Skin of body (tissue), 2 donors: ENCODE measurements around the gene OR5K1. TPM values are rescaled to one million over a fixed set of nuclear protein-coding genes. Genes with fewer than 3 reads are reported as not detected.

Source experiments
- DNase-seq: peaks from one replicate; lab custom pipeline; 2025; lab: John Stamatoyannopoulos, UW
- total RNA-seq: library from RNA; depleted of rRNA; stranded (reverse); fragments of >200 nt; gene quantifications from one replicate; pipeline ENCODE4 v1.2.3, GENCODE V29; 2014

OR5K1 gene
- not detected for total RNA-seq

- DNase-seq = no peak
Observed at GRCh38 chr3:98462901-98463300, at the start of gene OR5K1. Gene OR5K1 (plus strand): TSS chr3:98463201. CDS start chr3:98469577, 6,376 bp downstream.

- DNase-seq = no peak
Observed at GRCh38 chr3:98432575-98432974, 30.4 kb upstream of the OR5K1 start.

- DNase-seq = no peak
Observed at GRCh38 chr3:98433764-98434163, 29.2 kb upstream of the OR5K1 start.

GRCh38 chr3:98434412-98434811 lies 28.6 kb upstream of the OR5K1 start:
- DNase-seq = no peak

- no peak for DNase-seq
Observed at GRCh38 chr3:98440283-98440682, 22.7 kb upstream of the OR5K1 start.

GRCh38 chr3:98445949-98446406 lies 17.0 kb upstream of the OR5K1 start:
- DNase-seq = no peak

- no peak for DNase-seq
Observed at GRCh38 chr3:98449606-98450193, 13.3 kb upstream of the OR5K1 start.

GRCh38 chr3:98450372-98450771 lies 12.6 kb upstream of the OR5K1 start:
- no peak for DNase-seq

- no peak for DNase-seq
Observed at GRCh38 chr3:98453827-98454226, 9.2 kb upstream of the OR5K1 start.

- DNase-seq = no peak
Observed at GRCh38 chr3:98454929-98455328, 8.1 kb upstream of the OR5K1 start.

- DNase-seq = no peak
Observed at GRCh38 chr3:98457543-98457942, 5.5 kb upstream of the OR5K1 start.

- DNase-seq = no peak
Observed at GRCh38 chr3:98460220-98460619, 2.8 kb upstream of the OR5K1 start.

GRCh38 chr3:98482717-98483482 lies 19.9 kb downstream of the OR5K1 start:
- no peak for DNase-seq

- no peak for DNase-seq
Observed at GRCh38 chr3:98483626-98484025, 20.6 kb downstream of the OR5K1 start.

GRCh38 chr3:98497381-98497780 lies 34.4 kb downstream of the OR5K1 start, which contains the start of gene OR5K2:
Gene OR5K2 (plus strand): TSS chr3:98497681. CDS start chr3:98497681, 0 bp downstream.
- DNase-seq = no peak

- no peak for DNase-seq
Observed at GRCh38 chr3:98500019-98500418, 37.0 kb downstream of the OR5K1 start.

GRCh38 chr3:98501270-98501669 lies 38.3 kb downstream of the OR5K1 start:
- no peak for DNase-seq

- DNase-seq = no peak
Observed at GRCh38 chr3:98501863-98502576, 39.0 kb downstream of the OR5K1 start.

GRCh38 chr3:98504539-98504938 lies 41.5 kb downstream of the OR5K1 start:
- no peak for DNase-seq

- DNase-seq = no peak
Observed at GRCh38 chr3:98508582-98508981, 45.6 kb downstream of the OR5K1 start.

GRCh38 chr3:98512576-98512975 lies 49.6 kb downstream of the OR5K1 start:
- no peak for DNase-seq

- no peak for DNase-seq
Observed at GRCh38 chr3:98513091-98513511, 50.1 kb downstream of the OR5K1 start.
